A172 (cell line): Measurements from ENCODE around the gene PCGF2. TPM values are rescaled to one million over a fixed set of nuclear protein-coding genes. Genes with fewer than 3 reads are reported as not detected.

Source experiments
- DNase-seq: peaks from one replicate; pipeline ENCODE4 v3.0.0-alpha.2; 2015; ENCODE audit warnings: low spot score
- total RNA-seq: library from RNA; depleted of rRNA; stranded (reverse); fragments of >200 nt; shearing (Covaris generic); gene quantifications from 2 replicates; pipeline ENCODE4 v1.2.3, GENCODE V29; 2014

Gene PCGF2
- total RNA-seq, 1 experiment from 2014 or later: 8.2 TPM

DNA sequence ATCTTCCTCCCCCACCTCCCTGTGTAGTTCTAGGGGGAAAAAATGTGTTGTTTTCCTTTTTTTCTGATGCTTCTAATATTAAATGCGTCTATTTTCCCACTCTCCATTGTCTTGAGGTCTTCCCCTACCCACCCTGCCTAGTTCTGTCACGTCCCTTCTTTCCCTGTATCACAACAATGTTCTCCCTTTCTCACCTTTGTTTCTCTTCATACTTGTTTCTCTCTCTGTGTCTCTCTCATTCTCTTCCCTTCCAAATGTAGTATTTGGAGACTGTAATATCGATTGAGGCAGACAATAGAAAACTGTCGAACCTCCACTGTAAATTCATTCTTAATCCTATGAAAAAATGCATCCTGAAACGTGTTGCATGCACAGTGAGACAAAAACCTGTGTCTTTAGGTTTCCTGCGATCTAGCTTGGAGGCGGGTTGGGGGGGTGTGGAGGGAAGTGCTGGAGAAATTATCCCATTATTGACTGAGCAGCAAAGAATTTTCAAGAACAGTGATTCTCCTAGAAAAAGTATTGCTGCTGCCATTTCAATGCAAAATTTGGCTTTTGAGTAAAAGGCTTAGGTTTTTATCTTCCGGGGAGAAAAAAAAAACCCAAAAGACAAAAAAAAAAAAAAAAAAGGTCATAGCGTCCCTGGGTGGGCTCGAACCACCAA lies 3.1 kb upstream of the PCGF2 start:
- no peak for DNase-seq

DNA sequence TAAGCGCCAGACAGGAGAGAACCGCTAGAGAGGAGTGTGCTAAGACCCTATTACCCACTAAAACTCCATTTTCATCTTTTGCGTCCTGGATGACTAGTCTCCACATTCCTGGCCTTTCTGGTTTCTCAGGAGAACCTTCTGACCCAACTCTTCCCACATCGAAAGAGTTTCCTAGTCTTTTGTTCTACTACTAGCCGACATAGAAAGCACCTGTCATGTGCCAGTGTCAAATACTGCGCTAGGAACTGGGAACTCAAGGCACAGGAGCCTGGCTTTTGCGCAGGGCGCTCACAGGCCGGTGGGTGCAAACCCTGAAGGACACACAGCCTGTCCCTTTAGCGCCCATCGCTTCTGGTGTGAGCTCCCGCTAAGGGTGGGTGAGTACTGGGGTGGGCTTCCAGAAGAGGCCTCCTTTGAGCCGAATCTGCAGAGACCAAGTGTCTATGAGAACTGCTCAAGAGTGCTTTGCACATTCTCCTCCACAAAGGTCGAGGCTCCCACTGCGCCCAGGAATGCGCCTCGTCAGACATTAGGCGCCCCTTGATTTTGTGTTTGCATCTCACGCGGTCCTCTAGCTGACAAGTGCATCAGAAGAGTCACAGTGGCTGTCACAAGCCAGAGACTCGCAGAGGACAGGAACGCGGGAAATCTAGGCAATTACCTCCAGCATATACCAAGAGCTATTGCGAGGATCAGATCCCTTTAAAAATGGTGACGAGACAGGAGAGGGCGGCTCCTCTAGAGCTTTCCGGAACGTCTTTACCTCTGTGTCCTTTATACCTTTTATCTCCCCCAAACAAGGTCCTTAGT lies 2.4 kb upstream of the PCGF2 start:
- DNase-seq: no peak

DNA sequence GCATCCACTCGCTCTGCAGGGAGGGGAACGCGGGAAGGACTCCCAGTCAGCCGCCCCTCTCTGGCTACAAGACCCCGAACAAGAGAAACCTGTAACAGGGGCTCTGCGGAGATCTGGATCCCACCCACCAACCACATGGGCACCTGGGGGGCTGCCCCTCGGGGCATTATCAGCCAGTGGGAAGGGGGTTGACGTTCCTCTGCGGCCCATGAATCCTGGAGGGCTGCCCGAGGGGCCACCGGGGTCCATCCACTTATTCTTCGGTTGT lies 1.8 kb upstream of the PCGF2 start:
- DNase-seq: no peak

DNA sequence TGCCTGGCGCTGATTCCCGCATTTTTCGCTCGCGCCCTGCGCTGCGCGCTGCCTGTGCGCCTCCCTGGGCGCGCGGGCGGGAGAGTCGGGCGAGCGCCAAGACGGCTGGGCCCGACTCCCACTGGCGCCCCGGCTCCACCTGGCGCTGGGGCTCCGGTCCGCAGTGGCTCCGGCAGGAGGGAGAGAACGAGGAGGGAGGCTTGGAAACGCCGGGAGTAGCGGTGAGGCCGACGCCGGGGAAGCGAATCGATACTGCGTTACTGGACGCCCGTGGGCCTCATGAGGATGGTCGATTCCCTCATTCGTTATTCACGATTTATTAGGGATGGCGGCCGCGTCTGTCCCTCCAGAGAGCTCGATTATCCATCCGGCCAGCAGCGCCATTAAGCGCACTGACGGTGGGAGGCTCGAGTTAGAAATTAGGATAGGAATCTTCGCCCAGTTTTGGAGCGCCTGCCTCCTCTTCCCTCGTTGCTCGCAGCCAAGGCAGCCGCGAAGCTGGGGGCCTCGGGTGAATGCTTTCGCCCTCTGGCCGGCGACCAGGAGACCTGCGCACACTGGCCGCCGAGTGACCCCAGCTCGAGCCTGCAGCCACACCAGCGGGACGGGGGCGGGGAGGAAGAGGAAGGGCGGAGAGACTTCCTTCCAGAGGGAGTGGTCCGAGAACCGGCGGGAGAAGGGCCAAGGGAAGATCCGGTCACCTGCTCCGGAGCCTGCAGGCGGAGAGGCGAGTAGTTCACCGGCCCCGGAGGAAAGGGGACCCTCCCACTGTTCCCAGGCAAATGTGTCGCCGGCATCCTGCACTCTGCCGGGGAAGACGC lies 1.3 kb upstream of the PCGF2 start:
- DNase-seq: peak; percentile 93

DNA sequence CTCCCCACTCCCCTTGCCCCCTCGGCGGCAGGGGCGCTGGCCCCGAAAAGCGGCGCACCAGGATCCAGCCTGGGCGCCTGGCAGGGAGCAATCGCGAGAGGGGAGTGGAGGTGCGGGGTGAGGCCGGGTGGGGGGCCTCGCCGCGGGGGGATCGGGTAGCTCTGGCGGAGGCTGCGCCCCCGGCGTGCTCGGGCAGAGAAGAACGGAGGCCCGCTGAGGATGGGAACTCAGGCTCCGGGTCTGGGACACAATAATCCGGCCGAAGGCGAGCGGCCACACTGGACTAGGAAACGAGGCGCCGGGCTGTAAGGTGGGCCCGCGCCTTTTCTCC lies 721 bp upstream of the PCGF2 start:
- no peak for DNase-seq

DNA sequence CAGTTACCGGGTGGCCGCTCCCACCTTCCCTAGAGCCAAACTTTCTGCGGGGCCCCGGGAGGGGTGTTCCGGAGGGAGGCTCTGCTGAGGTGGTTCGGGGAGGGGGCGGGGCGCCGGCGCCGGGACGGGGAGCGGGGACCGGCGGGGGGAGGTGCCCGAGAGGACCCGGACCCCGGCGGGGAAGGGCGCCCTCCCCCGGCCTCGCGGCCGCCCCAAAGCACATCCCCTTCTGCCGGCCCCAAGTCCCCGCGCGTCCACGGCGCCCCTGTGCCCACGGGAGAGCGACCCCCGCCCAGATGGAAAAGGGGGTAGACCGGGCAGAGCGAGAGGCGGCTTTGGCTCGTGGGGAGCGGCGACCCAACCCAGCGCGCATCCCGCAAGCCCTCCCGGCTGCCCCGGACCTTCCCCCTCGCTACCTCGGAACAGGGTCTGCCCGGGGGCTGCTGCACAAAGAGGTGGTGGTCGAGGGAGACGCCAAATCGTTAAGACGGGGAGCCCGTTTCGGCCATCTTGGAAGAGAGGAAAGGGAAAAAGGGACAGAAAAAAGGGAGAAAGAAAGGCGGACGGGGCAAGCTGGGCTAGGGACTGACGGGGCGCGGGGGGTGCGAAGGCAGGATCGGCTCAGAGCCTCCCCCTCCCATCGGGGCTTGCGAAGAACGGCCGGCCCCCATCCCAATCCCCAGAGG lies 530 bp downstream of the PCGF2 start:
- DNase-seq: no peak

DNA sequence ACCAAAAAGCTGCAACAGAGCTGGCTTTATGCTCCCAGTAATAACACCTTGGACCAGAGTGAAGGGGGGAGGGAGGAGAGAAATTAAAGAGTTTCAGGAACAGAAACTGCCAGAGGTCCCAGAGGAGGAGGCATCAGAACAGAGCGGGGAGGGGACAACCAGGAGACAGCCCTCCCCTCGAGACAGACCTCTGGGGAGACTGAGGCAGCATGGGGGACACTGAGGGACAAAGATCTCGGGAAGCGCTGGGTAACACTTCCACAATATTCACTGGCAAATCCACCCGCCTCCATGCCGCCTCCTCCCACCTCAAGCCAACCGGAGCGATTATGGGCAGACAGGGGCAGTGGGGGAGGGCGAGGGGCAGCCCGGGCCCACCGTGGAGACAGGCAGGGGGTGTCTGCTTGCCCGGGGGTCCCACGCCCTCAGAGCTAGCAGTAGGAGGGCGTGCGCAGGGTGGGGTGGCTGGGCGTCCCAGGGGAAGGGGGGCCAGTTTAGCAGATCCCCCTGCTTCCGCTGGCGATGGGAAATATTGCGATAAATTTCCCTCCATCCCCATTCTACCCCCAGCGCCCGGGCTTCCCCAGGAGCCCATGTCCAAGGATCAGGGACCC lies 1.2 kb downstream of the PCGF2 start:
- no peak for DNase-seq

DNA sequence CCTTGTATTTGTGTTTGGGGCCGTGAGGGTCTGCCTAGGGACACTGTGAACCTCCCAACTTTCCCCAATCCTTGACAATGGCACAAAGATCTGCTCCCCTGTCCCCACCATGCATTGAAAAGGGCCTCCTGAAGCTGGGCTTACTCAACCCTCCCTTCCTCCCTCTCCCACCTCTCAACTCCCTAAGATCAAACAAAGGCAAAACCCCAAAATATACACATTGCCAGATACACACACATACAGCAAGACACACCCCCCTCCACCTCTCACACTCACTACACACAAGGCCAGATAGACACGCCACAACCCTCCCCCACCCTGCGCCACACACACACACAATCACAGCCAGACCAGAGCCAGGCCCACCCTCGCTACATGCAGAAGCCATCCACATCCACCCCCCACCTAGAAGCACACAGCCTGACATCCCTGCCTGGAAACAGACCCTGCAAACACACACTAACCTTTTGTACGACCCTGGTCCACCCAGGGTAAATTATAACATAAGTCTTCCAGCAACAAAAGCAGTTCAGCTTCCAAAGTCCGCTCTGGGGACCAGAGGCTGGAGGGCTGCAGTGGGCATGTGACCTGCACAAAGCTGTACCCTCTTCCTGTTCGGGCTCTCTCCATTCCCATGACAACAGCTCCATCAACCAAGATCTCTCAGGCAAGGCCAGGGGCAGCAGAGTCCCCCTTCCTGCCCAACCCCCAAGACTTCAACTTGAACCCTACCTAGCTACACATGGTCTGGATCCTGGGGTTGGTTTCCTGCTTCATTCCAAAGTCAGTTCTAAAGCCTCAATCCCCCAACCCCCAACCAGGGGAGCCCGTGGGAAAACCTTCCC lies 1.9 kb downstream of the PCGF2 start:
- no peak for DNase-seq

DNA sequence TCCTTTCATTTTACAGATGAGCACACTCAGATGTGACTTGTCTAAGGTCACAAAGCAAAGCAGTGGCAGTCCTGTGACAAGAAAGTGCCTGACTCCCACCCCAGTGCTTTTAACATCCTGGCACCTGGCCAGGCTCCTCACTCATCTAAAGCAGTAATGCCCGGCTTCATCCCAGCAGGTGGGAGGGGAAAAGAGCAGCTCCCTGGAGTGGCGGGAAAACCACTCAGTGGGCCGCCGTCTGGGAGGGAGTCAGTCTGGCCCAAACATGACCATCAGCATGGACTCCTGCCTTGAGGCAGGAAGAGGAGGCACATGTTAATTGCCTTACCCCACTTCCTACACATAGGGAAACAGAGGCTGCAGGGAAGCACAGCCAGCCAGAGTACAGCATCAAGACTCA lies 2.6 kb downstream of the PCGF2 start:
- DNase-seq: no peak

DNA sequence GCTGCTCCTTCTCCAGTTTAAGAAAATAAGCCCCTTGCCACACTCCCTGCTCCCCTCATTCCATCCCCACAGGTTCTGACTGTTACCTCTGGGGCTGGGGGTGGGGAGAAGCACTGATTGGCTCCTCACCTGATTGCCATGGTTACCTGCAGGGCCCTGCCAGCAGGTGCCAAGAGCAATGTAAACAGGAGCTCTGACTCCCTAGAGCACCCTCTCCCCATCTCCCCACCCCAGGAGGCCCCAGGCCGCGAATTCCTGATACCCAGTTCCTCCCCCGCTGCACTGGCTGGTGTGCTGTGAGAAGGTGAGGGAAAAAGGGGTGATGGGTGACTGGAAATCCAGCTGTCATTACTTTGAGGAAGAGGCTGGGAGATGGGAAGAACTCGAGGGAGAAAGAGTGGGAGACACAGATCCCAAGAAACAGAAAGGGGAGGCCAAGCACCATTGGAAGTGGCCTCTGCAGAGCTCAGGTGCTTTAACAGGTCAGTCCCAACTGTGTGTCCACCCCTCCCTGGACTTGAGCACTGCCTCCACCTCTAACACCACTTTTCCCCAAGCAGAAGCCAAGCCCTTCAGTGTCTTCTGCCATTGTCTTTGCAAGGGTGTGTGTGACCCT lies 4.5 kb downstream of the PCGF2 start:
- DNase-seq: no peak

DNA sequence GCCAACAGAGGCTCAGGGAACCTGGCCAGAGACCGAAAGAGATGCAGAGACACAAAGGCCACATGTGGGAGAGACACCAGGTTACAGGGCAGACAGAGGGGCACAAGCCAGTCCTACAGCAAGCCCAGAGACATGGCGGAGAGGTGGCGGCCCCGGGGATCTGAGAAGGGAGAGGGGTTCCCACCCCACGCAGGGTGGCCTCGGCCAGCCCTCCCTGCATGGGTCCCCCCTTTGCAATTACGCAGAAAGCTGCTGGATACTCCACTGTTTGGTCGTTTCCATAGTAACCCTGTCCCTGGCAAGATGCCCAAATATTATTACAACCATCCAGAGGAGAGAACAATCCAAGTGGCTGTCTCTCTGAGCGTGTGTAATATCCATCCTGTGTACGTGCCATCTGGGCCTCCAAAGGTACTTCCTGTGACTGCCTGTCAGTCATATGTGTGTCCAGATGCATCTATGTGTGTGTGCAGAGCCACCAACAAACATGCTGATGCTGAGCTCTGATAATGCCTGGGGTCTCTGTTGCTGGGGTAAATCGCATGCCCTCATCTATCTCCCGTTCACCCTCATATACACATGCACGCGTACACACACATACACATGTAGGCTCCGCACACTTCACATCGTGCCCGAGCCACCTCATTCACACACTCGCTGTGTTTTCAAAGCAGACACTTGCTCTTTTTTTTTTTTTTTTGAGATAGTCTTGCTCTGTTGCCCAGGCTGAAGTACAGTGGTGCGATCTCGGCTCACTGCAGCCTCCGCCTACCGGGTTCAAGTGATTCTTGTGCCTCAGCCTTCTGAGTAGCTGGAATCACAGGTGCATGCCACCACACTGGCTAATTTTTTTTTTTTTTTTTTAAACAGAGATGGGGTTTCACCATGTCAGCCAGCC lies 5.5 kb downstream of the PCGF2 start:
- DNase-seq: no peak

DNA sequence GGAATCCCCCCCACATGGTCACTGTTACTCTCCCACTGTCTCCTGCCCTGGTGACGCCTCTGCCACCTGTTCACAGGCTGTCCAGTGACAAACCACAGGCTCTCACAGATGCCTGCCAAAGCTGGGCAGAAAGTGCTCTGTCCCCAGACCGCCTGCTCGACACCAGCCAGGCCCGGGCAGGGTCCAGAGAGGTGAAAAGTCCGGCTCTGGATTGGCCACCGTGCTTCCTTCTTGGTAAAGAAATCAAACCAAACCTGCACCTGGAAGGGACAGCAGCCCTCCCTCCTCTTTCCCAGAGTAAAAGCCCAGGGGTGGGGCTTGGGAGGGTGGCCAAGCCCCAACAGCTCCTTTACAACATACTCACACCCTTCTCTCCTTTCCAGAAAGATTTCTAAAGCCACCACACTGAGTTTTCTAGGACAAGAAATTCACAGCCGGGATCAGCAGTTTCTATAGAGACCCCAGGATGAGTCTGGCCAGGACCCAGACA lies 6.2 kb downstream of the PCGF2 start:
- no peak for DNase-seq

DNA sequence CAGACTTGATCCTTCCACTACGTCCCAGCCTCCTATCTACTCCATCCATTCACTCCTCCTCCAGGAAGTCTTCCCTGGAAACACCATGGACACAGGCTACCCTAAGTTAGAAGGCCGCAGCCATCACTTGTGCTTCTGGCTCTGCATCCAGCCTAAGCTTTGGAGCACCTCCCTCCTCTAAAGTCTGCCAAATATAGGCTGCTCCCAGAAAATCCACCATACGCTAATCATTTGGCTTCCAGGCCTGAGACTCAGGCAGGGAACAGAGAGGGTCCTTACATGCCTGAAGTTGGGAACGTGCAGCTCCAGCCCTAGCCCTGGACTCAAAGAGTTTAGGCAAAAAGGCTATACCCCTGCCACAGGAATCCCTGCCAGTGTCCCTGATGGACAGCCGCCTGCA lies 6.7 kb downstream of the PCGF2 start:
- DNase-seq: no peak

DNA sequence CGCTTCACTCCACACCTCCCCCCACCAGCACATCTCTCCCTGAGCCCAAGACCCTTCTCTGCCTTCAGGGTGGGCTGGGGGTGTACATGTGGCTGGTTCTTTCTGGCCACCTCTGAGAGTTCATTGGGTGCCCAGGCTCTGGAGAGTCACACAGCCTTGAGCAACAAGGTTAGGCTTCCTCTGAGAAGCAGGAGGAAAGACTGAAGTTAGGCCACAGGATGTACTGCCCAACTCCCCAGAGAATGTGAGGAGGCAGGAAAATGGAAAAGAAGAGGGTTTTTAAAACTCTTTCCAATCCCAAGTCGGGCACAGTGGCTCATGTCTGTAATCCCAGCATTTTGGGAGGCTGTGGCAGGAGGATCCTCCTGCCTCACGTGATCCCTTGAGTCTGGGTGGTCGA lies 7.3 kb downstream of the PCGF2 start:
- DNase-seq: no peak

DNA sequence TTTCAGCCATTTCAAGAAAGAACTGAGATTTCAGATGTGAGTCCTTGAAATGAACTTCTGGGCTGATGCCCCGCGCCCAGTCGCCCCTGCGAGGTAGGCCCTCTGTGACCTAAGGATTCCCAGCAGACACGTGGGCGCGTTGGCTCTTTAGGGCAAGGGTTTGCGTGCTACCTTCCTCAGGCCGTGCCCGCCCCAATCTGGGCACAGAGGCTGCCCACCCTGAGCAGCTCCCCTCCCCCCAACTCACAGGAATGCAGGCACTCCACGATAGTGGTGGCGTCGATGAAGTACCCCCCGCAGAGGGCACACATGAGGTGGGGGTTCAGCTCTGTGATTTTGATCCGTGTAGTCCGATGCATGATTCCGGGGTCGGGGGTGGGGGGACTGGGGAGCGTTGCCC lies 8.1 kb downstream of the PCGF2 start:
- DNase-seq: no peak

DNA sequence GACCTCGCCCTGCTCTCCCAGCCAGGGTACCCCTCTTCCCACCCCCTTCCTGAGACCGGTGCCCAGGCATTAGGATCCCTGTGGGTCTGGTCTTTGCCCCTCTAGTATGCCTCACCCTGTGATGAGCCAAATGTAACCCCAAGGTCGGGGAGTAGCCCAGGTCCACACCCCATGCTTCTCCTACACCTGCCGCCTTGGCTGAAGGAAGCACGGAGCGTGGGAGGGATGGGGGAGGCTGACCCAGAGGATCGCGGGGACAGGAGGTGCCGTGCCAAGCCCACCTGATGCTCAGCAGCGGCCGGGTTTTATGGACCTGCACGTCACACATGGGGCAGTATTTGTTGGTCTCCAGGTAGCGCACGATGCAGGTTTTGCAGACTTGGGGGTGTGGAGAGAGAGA lies 8.8 kb downstream of the PCGF2 start:
- no peak for DNase-seq

DNA sequence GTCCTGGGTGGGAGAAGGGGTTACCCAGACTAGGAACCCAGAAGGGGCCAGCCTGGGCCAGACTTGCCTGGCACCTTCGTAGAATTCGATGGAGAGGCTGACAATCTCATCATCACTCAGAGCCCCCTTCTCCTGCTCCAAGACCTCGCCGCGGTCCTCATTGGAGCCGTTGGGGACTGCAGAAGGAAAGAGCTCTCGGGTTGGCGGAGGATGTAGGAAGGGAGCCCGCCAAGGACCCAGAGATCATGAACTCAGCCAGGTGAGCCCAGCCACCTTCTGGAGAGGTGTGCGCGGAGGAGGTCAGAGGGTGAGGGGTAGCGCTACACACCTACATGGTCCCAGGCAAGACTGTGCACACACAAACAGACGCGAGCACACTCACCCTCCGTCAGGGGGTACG lies 9.4 kb downstream of the PCGF2 start:
- no peak for DNase-seq

DNA sequence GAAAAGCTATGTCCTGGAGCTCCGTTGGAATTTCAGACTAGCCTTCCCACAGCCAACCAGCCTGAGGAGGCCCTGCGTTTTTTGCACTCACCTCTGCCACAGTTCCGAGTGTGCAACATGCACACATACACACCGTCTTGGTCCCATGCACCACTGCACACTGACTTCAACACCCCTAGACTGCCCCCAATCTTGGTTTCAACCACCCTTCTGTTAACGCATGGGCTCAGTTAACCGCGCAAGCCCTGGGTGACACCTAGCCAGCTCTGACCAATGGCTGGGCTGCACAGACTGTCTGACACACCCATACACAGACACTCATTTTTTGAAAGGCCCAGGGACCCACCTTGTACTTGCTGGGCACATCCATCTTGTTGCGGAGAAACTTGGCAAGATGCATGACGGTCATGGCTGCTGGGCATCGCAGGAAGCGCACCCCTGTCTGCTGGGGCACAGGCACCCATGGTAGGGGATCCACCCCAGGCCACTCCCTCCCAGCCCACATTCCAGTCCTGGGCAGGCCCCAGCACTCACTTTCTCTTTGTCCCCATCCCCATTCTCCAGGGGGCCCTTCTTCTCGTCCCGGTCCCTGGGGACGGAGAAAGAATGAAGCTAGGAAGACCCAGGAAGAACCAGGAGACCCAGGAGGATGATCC lies 10.0 kb downstream of the PCGF2 start:
- DNase-seq: no peak
